GM12878 (cell line): Measurements from ENCODE around the gene SYF2. TPM values are rescaled to one million over a fixed set of nuclear protein-coding genes. Genes with fewer than 3 reads are reported as not detected.

ENCODE experiments used
- ATAC-seq: fragments of 200-7000 bp; cut with Tn5 transposase; 3 replicates; pipeline ENCODE4 v1.9.1; 2020; ENCODE audit warnings: mild to moderate bottlenecking, moderate library complexity
- BruUV-seq: library from RNA; stranded (reverse); fragments of 400-500 nt; replicated peaks from 2 replicates; lab custom pipeline; 2021; lab: Mats Ljungman, UMichigan
- CTCF ChIA-PET: fragments of 300-600 bp; sonication (Branson Sonifier 250); formaldehyde crosslinking; extraction: SDS; loops from one replicate; lab custom pipeline; 2021; ENCODE audit warnings: inconsistent platforms; lab: Yijun Ruan, JAX
- POLR2A ChIA-PET: fragments of 350-600 bp; formaldehyde crosslinking; extraction: SDS; loops from one replicate; lab custom pipeline; 2021; ENCODE audit warnings: inconsistent platforms; lab: Charles Lee
- RAD21 ChIA-PET: fragments of 300-600 bp; sonication (Branson Sonifier 250); formaldehyde crosslinking; loops from one replicate; lab custom pipeline; 2023; ENCODE audit warnings: antibody characterized with exemption; ENCODE audit not compliant: unreplicated experiment; lab: Charles Lee
- SMC1A ChIA-PET: fragments of 300-600 bp; sonication (Branson Sonifier 250); formaldehyde crosslinking; loops from one replicate; lab custom pipeline; 2023; ENCODE audit not compliant: unreplicated experiment, uncharacterized antibody; lab: Charles Lee
- DNase-seq: peaks from one replicate; pipeline ENCODE4 v3.0.0-alpha.2; 2011; ENCODE audit warnings: low read depth, low spot score
- FAIRE-seq: peaks from 3 replicates; lab custom pipeline; 2011; peaks lifted over from hg19 to GRCh38; lab: Jason Lieb, UNC
- H2AFZ ChIP-seq: 2 replicates; pipeline ENCODE4 v1.6.0; 2011; ENCODE audit warnings: low read depth, low read length, control low read depth; ENCODE audit not compliant: control insufficient read depth
- H3K27ac ChIP-seq: 2 replicates; pipeline ENCODE4 v1.5.1; 2011; ENCODE audit warnings: control low read depth; ENCODE audit not compliant: control insufficient read depth, insufficient read depth
- H3K27me3 ChIP-seq, 2 experiments: replicated peaks in 1 of 2; 2 replicates each; pipeline versions ENCODE4 v1.6.0 to v1.6.1; 2011; ENCODE audit warnings: low read length in 1 of 2; ENCODE audit not compliant: control insufficient read depth in 2 of 2, insufficient read depth in 2 of 2
- H3K36me3 ChIP-seq, 2 experiments: 2 replicates each; pipeline ENCODE4 v1.5.1; 2011; ENCODE audit warnings: low read length in 1 of 2; ENCODE audit not compliant: control insufficient read depth in 2 of 2, insufficient read depth in 2 of 2
- H3K4me1 ChIP-seq: 2 replicates; pipeline ENCODE4 v1.6.1; 2011; ENCODE audit warnings: mild to moderate bottlenecking, low read length, moderate library complexity, mixed read lengths; ENCODE audit not compliant: control insufficient read depth, insufficient read depth
- H3K4me2 ChIP-seq: 2 replicates; pipeline ENCODE4 v1.6.0; 2011; ENCODE audit warnings: control low read depth; ENCODE audit not compliant: control insufficient read depth, insufficient read depth
- H3K4me3 ChIP-seq: fragments of 200-600 bp; sonication (generic); 2 replicates; pipeline ENCODE4 v1.5.1; 2016
- H3K79me2 ChIP-seq: 2 replicates; pipeline ENCODE4 v1.6.0; 2011; ENCODE audit warnings: low read length; ENCODE audit not compliant: control insufficient read depth, insufficient read depth
- H3K9ac ChIP-seq: 2 replicates; pipeline ENCODE4 v1.8.0; 2011; ENCODE audit warnings: low read length, control low read depth, mixed read lengths; ENCODE audit not compliant: control insufficient read depth, insufficient read depth
- H3K9me3 ChIP-seq: replicated peaks from 3 replicates; pipeline ENCODE4 v1.5.1; 2011; ENCODE audit warnings: mild to moderate bottlenecking, low read length; ENCODE audit not compliant: control insufficient read depth, insufficient read depth
- H4K20me1 ChIP-seq: 2 replicates; pipeline ENCODE4 v1.6.0; 2011; ENCODE audit not compliant: control insufficient read depth, insufficient read depth
- BACH1 ChIP-seq: fragments of 450-650 bp; IDR thresholded peaks from 2 replicates; pipeline ENCODE4 v1.6.1; 2017; ENCODE audit warnings: mild to moderate bottlenecking, borderline replicate concordance
- POLR2AphosphoS2 ChIP-seq: IDR thresholded peaks from 2 replicates; pipeline ENCODE4 v1.6.1; 2011; ENCODE audit warnings: low read depth, mild to moderate bottlenecking, low read length, improper control_type of control experiment, moderate library complexity
- RAD51 ChIP-seq: fragments of 450-650 bp; IDR thresholded peaks from 2 replicates; pipeline ENCODE4 v1.6.1; 2016; ENCODE audit warnings: moderate library complexity, mild to moderate bottlenecking, inconsistent platforms
- STAT1 ChIP-seq: fragments of 450-650 bp; conservative IDR thresholded peaks from 2 replicates; pipeline ENCODE4 v1.6.1; 2014; ENCODE audit warnings: antibody characterized with exemption, mild to moderate bottlenecking
- TARDBP ChIP-seq: IDR thresholded peaks from 2 replicates; pipeline ENCODE4 v1.6.1; 2016; ENCODE audit warnings: borderline replicate concordance
- TCF3 ChIP-seq: IDR thresholded peaks from 2 replicates; pipeline ENCODE4 v1.6.1; 2012; ENCODE audit warnings: low read depth, mild to moderate bottlenecking, low read length, borderline replicate concordance; ENCODE audit not compliant: insufficient read depth
- ZBED1 ChIP-seq: IDR thresholded peaks from 2 replicates; pipeline ENCODE4 v1.6.1; 2016; ENCODE audit warnings: borderline replicate concordance
- WGBS: methylation state at CpG from one replicate; pipeline ENCODE4 v1.1.6; 2016; ENCODE audit warnings: low lambda C conversion rate; ENCODE audit not compliant: insufficient replicate concordance, insufficient coverage; ENCODE audit errors: missing lambda C conversion rate; 5-methylcytosine and 5-hydroxymethylcytosine counted together
- in situ Hi-C: fragments of 300-500 bp; cut with MboI; formaldehyde crosslinking; loops from 9 replicates; pipeline ENCODE4 v1.14.3; 2018; ENCODE audit warnings: mixed read lengths
- intact Hi-C: fragments of 100-400 bp; cut with micrococcal nuclease; formaldehyde crosslinking; loops from one replicate; pipeline ENCODE4 v1.14.2; 2022; ENCODE audit not compliant: unreplicated experiment
- polyA plus RNA-seq, 11 experiments: library from polyadenylated mRNA; depleted of rRNA in 4 of 11; unstranded in 6 of 11; stranded (reverse) in 5 of 11; fragments of >200 nt; fragmentation: Nextera tagmentation in 4 of 11; fragmentation: Illumina TruSeq in 1 of 11; extraction: Ambion mirVana in 4 of 11; extraction: Trizol in 1 of 11; gene quantifications; 1 replicate in 1 of 11; 2 replicates in 10 of 11; pipeline versions ENCODE4 v1.2.1 to v1.2.3, GENCODE V29; 2011 to 2016; ENCODE audit warnings: inconsistent platforms in 2 of 11, missing spikeins in 2 of 11, low read depth in 1 of 11
- total RNA-seq, 4 experiments: library from RNA; depleted of rRNA in 3 of 4; stranded (reverse); fragments of >200 nt in 3 of 4; fragmentation: Illumina TruSeq in 1 of 4; extraction: Trizol in 1 of 4; gene quantifications; 2 replicates each; pipeline versions ENCODE4 v1.2.1 to v1.2.3, GENCODE V29; 2013 to 2021
- TF ChIP-seq, protein P1 (sequence below): IDR thresholded peaks from 2 replicates; pipeline ENCODE4 v1.6.1; 2012; ENCODE audit warnings: low read depth, low read length, improper control_type of control experiment
- TF ChIP-seq, protein P2 (sequence below): fragments of 450-650 bp; IDR thresholded peaks from 2 replicates; pipeline ENCODE4 v1.6.1; 2018; ENCODE audit warnings: mild to moderate bottlenecking, low read depth, moderate library complexity; ENCODE audit not compliant: partially characterized antibody

SYF2 gene
- total and polyA plus RNA-seq, 10 of the 15 experiments (the other 5 are each of a cell fraction or from before 2014, with no cell fraction given), result 20.3 to 70.5 (median 35.3) TPM

DNA sequence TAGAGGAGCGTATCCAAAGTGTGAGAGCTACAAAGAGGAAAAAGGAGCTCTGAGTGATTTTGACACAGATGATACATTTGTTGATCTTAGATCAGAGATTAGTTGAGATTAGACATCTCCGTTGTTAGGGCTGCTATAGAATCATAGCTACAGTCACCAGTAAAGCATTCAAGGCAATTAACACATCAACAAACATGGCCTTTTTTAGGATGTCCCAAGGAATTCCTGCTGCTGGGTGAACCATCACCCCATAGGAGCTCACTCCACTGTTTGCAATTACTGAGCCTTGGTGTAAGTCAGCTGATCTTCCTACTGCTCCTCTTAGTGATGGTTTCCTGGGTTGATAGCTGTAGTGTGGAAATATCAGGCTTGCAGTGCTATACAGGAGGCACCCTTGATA lies 21.6 kb upstream of the SYF2 start:
- no TSS peak for BruUV-seq
- no peak overlapping the region for H2AFZ ChIP-seq
- no peaks in the 10 kb centered on the region for H3K4me1 ChIP-seq
- H3K27ac ChIP-seq, result no peak overlapping the region
- no peak overlapping the region for H3K4me3 ChIP-seq
- ATAC-seq, result no peak
- WGBS, result 89% methylated on average over 2 of the region's 2 CpGs
- no peaks in the 10 kb centered on the region for H4K20me1 ChIP-seq
- in situ Hi-C loops, result no loop called here
- no peak overlapping the region for H3K4me2 ChIP-seq
- ChIA-PET CTCF (no interaction called here), RAD21 (no interaction called here), SMC1A (interaction anchor here (0.6 to 1.7 kb wide), 2 partner anchors 14 to 17 kb away, joined by 3 to 5 read pairs; no protein-coding TSS in a partner anchor), POLR2A (no interaction called here)
- no peak overlapping the region for H3K9ac ChIP-seq
- no peak for FAIRE-seq
- H3K36me3 ChIP-seq, result no peaks in the 10 kb centered on the region
- no peaks in the 10 kb centered on the region for H3K9me3 ChIP-seq
- intact Hi-C loops, result no loop called here
- TF ChIP-seq RAD51 (no peak), ZBED1 (no peak), BACH1 (no peak), TARDBP (no peak), POLR2AphosphoS2 (no peak), STAT1 (no peak), TCF3 (no peak)
- TF ChIP-seq, protein P1, sequence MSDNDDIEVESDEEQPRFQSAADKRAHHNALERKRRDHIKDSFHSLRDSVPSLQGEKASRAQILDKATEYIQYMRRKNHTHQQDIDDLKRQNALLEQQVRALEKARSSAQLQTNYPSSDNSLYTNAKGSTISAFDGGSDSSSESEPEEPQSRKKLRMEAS, result no peak
- TF ChIP-seq, protein P2, sequence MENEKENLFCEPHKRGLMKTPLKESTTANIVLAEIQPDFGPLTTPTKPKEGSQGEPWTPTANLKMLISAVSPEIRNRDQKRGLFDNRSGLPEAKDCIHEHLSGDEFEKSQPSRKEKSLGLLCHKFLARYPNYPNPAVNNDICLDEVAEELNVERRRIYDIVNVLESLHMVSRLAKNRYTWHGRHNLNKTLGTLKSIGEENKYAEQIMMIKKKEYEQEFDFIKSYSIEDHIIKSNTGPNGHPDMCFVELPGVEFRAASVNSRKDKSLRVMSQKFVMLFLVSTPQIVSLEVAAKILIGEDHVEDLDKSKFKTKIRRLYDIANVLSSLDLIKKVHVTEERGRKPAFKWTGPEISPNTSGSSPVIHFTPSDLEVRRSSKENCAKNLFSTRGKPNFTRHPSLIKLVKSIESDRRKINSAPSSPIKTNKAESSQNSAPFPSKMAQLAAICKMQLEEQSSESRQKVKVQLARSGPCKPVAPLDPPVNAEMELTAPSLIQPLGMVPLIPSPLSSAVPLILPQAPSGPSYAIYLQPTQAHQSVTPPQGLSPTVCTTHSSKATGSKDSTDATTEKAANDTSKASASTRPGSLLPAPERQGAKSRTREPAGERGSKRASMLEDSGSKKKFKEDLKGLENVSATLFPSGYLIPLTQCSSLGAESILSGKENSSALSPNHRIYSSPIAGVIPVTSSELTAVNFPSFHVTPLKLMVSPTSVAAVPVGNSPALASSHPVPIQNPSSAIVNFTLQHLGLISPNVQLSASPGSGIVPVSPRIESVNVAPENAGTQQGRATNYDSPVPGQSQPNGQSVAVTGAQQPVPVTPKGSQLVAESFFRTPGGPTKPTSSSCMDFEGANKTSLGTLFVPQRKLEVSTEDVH, result no peak
- DNase-seq, result no peak
- no peaks in the 10 kb centered on the region for H3K79me2 ChIP-seq
- H3K27me3 ChIP-seq, result no peaks in the 10 kb centered on the region
